Raji (cell line): Measurements from ENCODE around the gene VTI1A.

Experiments used
- POLR2A ChIP-seq: IDR thresholded peaks from 2 replicates; pipeline ENCODE4 v1.6.1; 2011; ENCODE audit warnings: low read depth, low read length, control low read depth; ENCODE audit not compliant: insufficient read depth

The VTI1A gene

GRCh38 chr10:112658465-112658864 lies 211.4 kb downstream of the VTI1A start:
- no peak for TF ChIP-seq POLR2A

- TF ChIP-seq POLR2A, result no peak
Measured at GRCh38 chr10:112658900-112659638, 212.1 kb downstream of the VTI1A start.

GRCh38 chr10:112663234-112664125 lies 216.5 kb downstream of the VTI1A start:
- TF ChIP-seq POLR2A, result no peak

GRCh38 chr10:112666094-112666493 lies 219.1 kb downstream of the VTI1A start:
- no peak for TF ChIP-seq POLR2A

- TF ChIP-seq POLR2A, result no peak
Measured at GRCh38 chr10:112669989-112670388, 223.0 kb downstream of the VTI1A start.

GRCh38 chr10:112671743-112672142 lies 224.7 kb downstream of the VTI1A start:
- TF ChIP-seq POLR2A, result no peak

GRCh38 chr10:112672706-112673105 lies 225.7 kb downstream of the VTI1A start:
- no peak for TF ChIP-seq POLR2A

GRCh38 chr10:112675560-112676083 lies 228.6 kb downstream of the VTI1A start:
- no peak for TF ChIP-seq POLR2A

- no peak for TF ChIP-seq POLR2A
Measured at GRCh38 chr10:112677689-112678088, 230.7 kb downstream of the VTI1A start.

GRCh38 chr10:112678581-112678980 lies 231.6 kb downstream of the VTI1A start:
- TF ChIP-seq POLR2A, result no peak

- no peak for TF ChIP-seq POLR2A
Measured at GRCh38 chr10:112678987-112679386, 232.0 kb downstream of the VTI1A start.

GRCh38 chr10:112679392-112679791 lies 232.4 kb downstream of the VTI1A start:
- no peak for TF ChIP-seq POLR2A

GRCh38 chr10:112680586-112680985 lies 233.6 kb downstream of the VTI1A start:
- TF ChIP-seq POLR2A, result no peak

GRCh38 chr10:112687647-112688046 lies 240.6 kb downstream of the VTI1A start:
- no peak for TF ChIP-seq POLR2A

- TF ChIP-seq POLR2A, result no peak
Measured at GRCh38 chr10:112689327-112690072, 242.5 kb downstream of the VTI1A start.

- no peak for TF ChIP-seq POLR2A
Measured at GRCh38 chr10:112695539-112695938, 248.5 kb downstream of the VTI1A start.

- TF ChIP-seq POLR2A, result no peak
Measured at GRCh38 chr10:112696592-112696991, 249.6 kb downstream of the VTI1A start.
